Inflammatory macrophage treated with lipopolysaccharide for 4 hours (primary cell): ENCODE data around the gene ALG13.
A peak's percentile ranks its signal among the peaks of the same experiment; 100 is the strongest.
"Not testable (repeated sequence)": the region's sequence is repeated elsewhere in the genome, so short reads cannot be mapped to it uniquely, and the experiment has no call there.

Experiments
- DNase-seq: peaks from one replicate; pipeline ENCODE4 v3.0.0-alpha.2; 2020

ALG13 gene

DNA sequence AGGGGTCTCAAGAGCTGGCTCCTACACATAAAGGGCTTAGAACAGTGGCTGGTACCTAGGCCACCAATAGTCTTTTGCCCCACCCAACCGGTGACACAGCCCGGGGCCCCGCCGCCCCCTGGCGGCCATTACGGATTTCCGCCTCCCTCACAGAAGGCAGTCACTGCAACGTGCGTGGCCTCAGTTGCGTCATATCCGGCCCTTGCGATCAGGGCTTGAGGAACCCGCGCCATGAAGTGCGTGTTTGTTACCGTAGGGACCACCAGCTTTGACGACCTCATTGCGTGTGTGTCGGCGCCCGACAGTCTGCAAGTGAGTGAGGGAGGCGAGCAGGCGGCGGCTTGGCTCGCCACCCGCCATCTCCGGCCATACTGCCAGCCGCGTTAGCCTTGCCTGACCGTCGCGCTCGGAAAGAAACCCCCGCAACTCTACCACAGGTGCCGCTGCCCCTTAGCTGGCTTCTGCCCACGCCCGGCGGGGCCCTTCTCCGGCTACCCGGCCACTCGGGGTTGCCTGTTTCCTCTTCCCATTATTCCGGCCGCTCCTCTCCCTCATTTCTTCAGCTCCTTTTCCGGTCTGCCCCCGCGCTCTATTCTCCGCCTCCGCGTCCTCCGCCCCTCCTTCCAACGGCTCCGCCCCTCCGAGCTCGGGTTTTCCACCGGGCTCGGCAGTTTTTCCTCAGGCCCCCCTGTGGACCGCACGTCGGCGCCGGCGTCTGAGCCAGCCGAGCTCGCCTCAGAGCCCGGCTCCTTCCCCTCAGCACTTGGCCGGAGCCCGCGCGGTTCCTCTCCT is at the start of gene ALG13:
Gene ALG13, plus strand, starts transcription at position 183 of the 792 bp plus-strand sequence. Its CDS starts 49 bp downstream, at position 232.
- peak; percentile 89 for DNase-seq

DNA sequence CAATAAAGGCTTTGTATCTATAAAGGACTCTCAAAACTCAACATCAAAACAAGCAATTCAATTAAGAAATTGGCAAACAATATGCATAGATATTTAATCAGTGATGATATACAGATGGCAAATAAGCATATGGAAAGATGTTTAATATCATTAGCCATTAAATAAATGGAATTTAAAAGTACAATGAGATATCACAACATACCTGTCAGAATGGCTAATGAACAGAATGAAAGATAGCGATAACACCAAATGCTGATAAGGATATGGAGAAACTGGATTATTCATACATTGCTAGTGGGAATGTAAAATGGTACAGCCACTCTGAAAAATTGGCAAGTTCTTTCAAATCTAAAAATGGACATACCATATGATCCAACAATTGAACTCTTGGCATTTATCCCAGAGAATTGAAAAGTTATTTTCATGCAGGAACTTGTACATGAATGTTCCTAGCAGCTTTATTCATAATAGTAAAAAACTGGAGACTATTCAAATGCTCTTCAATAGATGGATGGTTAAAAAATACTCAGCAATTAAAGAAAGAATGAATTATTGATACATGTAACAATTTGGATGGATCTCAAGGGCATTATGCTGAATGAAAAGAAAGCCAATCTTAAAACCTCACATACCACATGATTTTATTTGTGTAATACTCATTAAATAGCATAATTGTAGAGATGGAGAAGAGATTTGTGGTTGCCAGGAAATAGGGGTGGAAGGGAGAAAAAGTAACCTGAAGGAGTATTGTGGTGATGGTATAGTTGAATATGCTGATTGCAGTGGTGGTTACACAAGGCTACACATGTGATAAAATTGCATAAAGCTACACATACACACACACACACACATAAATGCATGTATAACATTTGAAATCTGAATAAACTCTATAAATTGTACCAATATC is 45.9 kb upstream of the ALG13 start:
- no peak for DNase-seq

DNA sequence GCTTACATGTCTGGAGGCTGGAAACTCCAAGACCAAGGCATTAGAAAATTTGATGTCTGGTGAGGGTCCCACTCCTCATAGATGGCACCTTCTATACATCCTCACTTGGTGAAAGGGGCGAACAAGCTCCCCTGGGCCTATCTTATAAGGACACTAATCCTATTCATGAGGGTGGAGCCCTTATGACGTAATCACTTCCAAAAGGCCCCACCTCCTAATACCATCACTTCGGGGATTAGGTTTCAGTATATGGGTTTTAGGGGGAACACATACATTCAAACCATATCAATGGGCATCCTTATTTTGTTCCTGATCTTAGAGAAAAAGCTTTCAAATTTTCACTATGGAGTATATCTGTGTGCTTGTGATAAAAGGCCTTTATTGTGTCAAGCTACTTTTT is 39.0 kb upstream of the ALG13 start:
- DNase-seq, result no peak

DNA sequence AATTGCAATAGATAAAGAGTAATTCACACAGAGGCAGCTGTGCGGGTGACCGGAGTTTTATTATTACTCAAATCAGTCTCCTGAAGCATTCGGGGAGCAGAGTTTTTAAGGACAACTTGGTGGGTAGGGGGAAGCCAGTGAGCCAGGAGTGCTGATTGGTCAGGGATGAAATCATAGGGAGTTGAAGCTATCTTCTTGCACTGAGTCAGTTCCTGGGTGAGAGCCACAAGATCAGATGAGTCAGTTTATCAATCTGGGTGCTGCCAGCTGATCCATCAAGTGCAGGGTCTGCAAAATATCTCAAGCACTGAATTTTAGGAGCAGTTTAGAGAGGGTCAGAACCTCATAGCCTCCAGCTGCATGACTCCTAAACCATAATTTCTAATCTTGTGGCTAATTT is 35.8 kb upstream of the ALG13 start:
- DNase-seq, result not testable (repeated sequence)

DNA sequence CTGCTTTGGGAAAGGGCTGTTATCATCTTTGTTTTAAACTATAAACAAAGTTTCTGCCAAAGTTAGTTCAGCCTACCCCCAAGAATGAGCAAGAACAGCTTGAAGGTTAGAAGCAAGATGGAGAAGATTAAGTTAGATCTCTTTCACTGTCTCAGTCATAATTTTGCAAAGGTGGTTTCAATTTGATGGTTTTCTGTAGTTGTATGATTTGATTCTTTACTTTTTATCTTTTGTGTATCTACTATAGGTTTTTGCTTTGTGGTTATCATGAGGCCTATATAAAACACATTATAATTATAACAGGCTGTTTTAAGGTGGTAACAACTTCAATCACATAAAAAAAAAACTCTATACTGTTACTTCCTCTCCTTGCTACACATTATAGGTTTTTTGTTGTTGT is 35.4 kb upstream of the ALG13 start:
- DNase-seq, result no peak

DNA sequence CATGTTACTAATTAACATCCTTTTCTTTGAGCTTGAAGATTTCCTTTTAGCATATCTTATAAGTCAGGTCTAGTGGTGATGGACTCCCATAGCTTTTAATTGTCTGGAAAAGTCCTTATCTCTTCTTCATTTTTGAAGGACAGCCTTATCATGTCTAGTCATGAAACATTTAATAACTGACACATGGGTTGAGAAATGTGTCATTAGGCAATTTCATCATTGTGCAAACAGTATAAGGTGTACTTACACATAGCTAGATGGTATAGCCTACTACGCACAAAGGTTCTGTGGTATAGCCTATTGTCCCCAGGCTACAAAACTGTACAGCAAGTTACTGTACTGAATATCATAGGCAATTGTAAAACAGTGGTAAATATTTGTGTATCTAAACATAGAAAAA is 34.5 kb upstream of the ALG13 start:
- no peak for DNase-seq

DNA sequence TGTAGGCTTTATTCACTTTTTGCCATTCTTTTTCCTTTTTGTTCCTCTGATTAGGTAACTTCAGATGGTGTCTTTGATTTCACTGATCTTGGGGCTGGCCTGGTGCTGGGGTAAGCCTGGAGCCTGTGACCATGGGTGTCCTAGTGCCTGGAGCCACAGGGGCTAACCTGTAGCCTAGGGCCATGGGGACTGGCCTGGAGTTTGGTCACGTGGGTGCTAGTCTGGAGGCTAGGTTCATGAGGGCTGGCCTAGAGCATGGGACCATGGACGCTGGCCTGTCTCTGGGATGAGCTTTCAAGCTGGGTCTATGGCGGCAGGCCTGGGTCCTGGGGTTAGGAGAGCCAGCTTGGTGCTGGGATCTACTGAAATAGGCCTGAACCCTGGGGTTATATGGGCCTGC is 32.2 kb upstream of the ALG13 start:
- DNase-seq, result no peak

DNA sequence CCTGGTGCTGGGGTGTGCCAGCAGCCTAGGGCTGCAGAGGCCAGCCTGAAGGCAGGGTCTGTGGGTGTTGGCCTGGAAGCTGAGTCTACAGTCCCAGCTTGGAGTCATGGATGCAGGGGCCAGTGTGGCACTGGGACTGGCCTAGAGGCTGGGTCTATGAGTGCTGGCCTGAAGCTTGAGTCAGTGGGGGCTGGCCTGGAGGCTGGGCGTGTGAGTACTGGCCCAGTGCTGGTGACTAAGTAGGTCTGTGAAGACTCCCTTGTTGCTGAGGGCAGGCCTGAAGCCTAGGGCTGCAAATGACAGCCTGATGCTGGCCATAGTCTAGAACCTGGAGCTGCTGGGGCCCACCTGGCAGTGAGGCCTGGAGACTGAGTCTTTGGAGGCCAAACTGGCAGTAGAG is 31.3 kb upstream of the ALG13 start:
- no peak for DNase-seq

DNA sequence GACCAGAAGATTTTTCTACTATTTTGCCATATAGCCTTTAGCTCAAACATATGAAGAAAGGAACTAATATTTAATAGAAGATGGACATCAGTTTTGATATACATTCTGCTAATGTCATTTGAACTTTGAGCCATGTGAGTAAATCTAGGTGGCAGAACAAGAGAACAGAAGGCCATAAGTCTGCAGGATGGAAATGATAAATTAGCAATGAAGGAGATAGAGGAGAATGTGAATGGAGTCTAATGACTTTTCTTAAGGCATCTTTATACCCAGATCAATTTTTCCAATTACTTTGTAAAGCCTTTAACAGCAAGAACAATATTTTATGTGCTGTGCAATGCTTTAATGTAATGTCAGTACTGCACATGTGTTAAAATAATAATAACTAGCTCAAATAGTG is 30.1 kb upstream of the ALG13 start:
- DNase-seq, result no peak

DNA sequence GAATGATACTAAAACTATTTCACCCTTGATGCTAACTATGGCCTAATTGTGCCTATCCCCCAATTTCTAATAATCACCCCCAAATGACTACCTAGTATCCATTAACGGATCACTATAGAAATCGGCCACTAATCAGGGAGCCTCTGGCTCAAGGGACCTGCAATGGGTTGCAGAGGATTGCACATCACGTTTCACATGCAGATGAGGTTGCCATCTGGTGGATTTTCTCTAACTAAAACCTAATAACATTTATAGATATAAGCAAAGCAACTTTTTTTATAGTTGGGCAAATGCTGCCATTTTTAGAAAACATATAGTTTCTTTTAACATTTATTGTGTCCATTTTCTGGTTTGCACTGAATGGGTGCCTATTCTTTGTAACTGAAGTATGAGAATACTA is 28.3 kb upstream of the ALG13 start:
- DNase-seq, result no peak

DNA sequence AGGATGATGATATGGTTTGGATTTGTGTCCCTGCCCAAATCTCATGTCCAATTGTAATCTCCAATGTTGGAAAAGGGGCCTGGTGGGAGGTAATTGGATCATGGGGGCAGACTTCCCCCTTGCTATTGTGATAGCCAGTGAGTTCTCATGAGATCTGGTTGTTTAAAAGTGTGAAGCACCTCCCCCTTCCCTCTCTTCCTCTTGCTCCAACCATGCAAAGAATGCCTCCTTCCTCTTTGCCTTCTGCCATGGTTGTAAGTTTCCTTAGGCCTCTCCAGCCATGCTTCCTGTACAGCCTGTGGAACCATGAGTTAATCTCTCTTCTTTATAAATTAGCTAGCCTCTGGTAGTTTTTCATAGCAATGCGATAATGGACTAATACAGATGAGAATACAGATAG is 19.7 kb upstream of the ALG13 start:
- peak; percentile 1 for DNase-seq

DNA sequence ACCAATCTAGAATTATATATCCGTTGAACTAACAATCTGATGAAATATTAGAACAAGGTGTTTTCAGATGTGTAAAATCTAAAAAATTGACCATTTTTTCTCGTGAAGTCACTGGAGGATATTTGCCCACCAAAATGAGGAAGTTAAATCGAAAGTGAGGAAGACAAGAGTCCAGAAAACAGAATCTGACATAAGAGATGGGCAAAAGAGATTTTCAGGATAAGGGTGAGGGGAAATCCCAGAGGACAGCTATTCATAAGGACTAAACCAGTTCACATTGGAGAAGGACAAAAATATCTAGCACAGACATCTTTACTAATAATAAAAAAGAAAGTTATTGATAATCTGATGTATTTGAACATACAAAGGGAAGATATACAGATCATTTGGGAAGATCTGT is 18.7 kb upstream of the ALG13 start:
- DNase-seq, result peak; percentile 32

DNA sequence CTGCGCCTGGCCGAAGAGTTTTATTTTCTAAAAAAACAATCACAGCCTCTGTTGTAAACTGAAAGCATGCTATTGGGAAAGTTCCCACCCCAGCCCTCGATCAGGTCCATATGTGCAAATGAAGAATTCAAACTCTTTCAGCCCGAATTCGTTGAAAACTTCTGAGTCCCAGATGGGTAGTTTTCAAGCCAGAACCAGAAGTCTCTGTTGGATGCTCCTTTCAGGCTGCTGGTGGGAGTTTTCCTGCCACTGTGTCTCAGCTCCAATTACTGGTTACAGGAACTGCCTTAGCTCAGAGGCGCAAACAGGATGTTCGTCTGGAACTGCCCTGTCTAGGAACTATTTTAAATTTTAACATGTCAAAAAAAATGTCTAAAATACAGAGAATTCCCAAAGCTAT is 9.3 kb upstream of the ALG13 start:
- DNase-seq, result no peak

DNA sequence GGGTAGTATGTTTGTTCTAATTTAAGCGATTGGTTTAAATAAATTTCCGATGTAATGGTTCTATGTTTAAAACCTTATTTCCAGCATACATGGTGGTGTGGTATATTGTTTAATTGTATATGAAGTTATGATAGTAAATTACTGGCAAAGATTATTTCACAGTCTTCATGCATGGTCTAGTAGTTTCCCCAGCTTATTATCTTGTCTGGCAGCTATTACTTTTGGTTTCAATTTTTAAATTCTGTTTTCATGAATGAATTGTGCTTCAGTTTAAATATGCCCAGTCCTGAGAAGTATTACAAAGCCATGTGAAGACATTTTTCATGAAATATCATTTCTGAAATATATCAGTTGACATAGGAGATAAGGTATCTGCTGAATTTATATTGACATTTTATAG is 6.3 kb downstream of the ALG13 start:
- no peak for DNase-seq

DNA sequence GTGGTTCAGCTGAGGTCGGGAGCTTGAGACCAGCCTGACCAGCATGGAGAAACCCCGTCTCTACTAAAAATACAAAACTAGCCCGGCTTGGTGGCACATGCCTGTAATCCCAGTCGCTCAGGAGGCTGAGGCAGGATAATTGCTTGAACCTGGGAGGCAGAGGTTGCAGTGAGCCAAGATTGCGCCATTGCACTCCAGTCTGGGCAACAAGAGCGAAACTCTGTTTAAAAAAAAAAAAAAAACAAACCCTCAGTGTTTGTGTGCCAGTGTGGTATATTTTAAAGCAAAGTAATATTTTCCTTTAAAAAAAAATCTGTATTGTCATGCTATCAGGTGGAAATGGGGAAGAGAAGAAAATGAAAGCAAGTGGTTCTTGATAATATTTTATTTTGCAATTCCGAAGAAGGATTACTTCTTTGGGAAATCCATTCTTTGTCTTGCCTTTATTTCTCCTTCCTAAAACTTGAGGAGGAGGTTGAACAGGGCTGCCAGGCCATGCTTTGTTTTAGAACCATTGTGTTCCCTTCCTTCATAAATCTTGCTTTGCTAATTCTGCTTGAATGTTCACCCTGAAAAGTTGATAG is 14.4 kb downstream of the ALG13 start:
- peak; percentile 54 for DNase-seq

DNA sequence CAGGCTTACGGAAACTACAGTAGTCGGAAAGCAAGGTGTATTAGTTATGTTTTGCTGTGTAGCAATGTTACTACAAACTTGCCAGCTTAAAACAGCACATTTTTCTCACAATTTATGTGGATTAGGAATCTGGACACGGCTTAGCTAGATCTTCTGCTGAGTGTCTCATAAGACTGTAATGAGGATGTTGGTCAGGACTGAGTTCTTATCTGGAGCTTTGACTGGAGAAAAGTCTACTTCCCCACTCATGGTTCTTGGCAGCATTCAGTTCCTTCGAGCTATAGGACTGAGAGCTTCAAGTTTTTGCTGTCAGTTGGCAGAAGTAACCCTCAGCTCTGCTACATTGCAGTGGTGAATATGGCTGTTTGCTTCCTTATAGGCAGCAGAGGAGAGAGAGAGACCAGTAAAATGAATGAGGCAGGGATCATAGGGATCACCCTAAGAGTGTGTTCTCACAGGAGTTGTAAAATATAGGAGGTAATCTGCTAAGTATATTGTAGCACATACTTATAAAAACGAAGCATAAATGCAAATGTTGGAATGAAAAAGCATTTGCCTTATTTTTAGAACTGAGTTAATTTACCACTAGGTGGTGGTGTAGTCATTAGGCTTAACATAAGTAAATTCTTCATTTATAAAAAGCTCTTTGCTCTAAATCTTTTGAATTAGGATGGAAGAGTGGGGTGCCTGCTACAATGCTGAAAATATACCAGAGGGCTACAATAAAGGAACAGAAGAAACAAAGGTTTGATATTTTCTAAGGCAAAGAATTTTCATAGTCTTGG is 38.6 kb downstream of the ALG13 start:
- DNase-seq, result no peak

DNA sequence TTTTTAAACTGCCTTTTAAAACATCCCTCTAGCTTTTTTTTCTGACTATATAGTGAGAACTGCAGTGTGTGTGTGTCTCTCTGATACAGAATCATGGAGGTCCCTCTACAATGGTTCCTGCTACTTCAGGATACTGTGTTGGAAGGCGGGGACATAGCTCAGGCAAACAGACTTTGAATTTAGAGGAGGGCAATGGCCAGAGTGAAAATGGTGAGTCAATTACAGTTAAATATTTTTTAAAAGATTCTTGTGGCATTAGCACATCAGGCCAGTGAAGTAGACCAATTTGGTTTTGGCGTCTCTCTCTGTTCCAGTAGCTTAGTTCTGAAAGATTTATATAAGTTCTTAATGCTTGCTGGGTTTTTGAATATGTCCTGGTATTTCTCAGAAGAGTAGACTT is 47.1 kb downstream of the ALG13 start:
- DNase-seq, result no peak

DNA sequence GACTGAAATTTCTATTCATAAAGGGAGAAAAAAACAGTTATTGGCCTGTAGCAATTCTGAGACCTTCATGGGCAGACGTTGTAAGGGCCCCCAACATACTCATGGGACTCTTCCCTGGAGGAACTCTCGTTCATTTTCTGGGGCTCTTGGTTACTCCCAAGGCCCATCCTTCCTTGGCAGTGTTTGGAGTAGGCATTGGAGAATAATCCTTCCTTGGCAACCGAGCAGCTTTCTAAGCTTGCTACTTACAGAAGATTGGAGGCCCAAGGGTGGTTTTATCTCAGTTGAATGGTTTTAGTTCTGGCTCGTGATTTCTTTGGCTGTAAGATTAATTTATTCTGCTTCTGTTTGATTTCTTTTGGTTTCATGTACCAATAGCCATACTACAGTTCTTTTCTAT is 50.4 kb downstream of the ALG13 start:
- no peak for DNase-seq

DNA sequence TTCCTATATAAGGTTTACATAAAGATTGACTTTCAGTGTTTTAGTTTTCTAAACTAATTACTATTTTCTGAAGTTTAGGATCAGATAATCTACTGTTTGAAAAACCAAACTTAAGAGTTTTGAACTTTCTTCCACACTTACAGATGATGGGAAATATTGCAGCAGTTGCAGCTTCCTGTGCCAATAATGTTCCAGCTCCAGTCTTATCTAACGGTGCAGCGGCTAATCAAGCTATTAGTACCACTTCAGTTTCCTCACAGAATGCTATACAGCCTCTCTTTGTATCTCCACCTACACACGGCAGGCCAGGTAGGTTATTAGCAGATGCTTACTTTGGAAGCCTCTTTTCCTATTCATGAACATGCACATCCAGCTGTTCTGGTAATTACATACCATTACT is 55.6 kb downstream of the ALG13 start:
- no peak for DNase-seq

DNA sequence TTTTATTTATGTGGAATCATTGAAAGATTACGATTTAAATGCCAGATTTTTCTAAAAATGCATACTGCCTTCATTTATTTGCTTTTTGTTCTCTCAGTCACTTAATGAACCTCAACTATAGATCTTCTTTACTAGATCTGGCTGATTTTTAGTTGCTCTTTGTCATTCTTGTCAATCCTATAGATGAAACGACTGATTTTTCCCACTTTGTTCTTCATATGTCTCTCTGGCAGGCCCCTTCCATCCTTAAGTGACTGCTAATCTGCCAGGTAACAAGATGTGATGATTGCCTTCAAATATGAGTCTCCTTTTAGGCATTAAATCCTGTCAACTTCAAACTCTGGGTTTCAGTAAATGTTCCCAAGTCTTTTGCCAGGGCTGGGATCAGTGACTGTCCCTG is 61.0 kb downstream of the ALG13 start:
- no peak for DNase-seq

DNA sequence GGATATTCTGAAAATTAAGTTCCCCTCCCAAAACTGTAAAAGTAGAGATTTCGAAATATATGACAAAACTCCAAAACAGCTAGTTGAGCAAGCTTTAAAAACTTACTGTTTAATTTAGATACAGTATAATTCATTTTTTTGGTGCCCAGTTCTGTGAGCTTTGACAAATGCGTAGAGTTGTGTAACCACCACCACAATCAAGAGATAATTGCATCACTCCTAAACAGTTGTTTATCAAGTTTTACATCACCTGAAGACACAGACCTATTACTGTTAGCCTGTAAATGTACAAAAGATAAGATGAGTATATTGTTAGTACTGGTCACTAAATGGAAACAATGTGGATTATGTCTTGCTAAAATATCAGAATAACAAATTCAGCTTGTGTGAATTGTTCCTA is 62.3 kb downstream of the ALG13 start:
- DNase-seq, result no peak

DNA sequence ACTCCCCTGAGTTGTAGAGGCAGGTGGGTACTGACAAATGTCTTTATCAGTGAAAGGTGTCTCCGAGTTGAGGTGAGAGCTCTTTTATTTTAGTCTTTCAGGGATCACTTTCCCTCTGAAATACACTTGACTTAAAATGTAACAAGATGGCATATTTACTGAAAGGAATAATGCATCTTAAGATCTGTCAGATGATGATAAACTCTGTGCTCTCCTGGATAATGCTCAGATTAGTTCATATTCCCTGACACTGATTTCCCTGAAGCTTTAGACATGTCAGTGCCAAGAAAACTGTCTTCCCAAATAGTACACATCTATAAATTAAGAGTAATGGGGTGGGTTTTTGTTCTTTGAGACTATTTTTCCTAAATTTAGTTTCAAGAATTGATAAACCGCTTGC is 75.5 kb downstream of the ALG13 start:
- DNase-seq, result no peak

DNA sequence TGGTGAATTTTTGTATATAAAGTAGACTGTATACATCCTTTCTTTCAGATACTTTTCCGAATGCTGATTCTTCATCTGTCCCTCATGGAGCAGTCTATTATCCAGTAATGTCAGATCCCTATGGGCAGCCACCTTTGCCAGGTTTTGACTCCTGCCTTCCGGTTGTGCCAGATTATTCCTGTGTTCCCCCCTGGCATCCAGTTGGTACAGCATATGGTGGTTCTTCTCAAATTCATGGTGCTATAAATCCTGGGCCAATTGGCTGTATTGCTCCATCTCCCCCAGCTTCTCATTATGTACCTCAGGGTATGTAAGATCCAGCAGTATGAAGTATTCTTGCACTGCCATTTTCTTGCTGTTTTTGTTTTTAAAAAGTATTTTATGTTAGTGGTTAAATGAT is 78.7 kb downstream of the ALG13 start:
- DNase-seq, result no peak
